ENCODE data around the gene PLK3. TPM values are rescaled to one million over a fixed set of nuclear protein-coding genes. Genes with fewer than 3 reads are reported as not detected.
A peak's percentile ranks its signal among the peaks of the same experiment; 100 is the strongest.

Gene PLK3
- total and polyA plus RNA-seq, 10 of the 15 experiments (the other 5 are each of a cell fraction or from before 2014, with no cell fraction given): 1.5 to 23.2 (median 12.1) TPM

DNA sequence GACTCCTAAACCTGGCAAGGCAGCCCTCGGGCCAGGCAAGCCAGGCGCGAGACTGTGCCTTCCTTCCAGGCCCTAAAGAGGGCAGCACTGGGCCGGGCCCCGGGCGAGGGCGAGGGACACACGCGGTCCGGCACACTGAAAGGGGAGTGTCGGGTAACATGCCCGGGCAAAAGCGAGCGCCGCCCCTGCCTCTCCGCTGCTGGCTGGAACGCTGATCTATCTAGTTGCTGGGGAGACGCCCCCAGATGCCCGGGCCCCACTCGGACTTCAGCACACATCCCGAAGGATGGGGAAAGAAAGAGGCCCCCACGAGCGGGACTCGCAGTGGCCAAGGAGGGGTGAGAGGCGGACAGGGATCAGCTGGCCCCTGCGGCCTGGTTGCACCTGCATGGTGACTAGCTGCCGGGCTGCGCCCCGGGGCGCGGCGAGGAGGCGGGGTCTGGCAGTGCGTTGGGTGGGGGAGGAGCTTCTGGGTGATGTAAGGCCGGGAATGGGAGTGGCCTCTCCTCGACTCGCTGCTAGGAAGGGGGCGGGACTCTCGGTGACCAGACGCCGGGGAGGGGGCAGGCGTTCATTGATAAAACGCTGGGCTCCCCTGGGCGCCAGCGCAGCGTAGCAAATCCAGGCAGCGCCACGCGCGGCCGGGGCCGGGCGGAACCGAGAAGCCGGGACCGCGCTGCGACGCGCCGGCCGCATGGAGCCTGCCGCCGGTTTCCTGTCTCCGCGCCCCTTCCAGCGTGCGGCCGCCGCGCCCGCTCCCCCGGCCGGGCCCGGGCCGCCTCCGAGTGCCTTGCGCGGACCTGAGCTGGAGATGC lies at the start of gene PLK3 (continued):
- TF ChIP-seq, protein P1, sequence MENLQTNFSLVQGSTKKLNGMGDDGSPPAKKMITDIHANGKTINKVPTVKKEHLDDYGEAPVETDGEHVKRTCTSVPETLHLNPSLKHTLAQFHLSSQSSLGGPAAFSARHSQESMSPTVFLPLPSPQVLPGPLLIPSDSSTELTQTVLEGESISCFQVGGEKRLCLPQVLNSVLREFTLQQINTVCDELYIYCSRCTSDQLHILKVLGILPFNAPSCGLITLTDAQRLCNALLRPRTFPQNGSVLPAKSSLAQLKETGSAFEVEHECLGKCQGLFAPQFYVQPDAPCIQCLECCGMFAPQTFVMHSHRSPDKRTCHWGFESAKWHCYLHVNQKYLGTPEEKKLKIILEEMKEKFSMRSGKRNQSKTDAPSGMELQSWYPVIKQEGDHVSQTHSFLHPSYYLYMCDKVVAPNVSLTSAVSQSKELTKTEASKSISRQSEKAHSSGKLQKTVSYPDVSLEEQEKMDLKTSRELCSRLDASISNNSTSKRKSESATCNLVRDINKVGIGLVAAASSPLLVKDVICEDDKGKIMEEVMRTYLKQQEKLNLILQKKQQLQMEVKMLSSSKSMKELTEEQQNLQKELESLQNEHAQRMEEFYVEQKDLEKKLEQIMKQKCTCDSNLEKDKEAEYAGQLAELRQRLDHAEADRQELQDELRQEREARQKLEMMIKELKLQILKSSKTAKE (IDR thresholded peaks at IDR 0.05; ENCODE audit: low read depth, poor library complexity, severe bottlenecking): peak; percentile 98
- TF ChIP-seq SPI1 (IDR thresholded peaks at IDR 0.05; ENCODE audit: borderline replicate concordance, insufficient read depth, low read depth, low read length) (no peak), SP1 (IDR thresholded peaks at IDR 0.05; ENCODE audit: low read depth, low read length) (peak; percentile 42), HDGF (IDR thresholded peaks at IDR 0.05) (peak; percentile 97), PAX8 (IDR thresholded peaks at IDR 0.05) (no peak), ZBED1 (IDR thresholded peaks at IDR 0.05; ENCODE audit: borderline replicate concordance) (no peak), NFYB (IDR thresholded peaks at IDR 0.05; ENCODE audit: insufficient read depth, low read depth, low read length) (no peak), SREBF2 (IDR thresholded peaks at IDR 0.05; ENCODE audit: low read length) (no peak), RELA (IDR thresholded peaks at IDR 0.05; ENCODE audit: borderline replicate concordance, partially characterized antibody) (no peak), RCOR1 (conservative IDR thresholded peaks at IDR 0.05; ENCODE audit: low read depth, low read length) (no peak), POLR2AphosphoS5 (IDR thresholded peaks at IDR 0.05; ENCODE audit: low read length) (peak; percentile 88), MXI1 (IDR thresholded peaks at IDR 0.05; ENCODE audit: low read depth, low read length) (peak; percentile 89), SRF (IDR thresholded peaks at IDR 0.05; ENCODE audit: low read depth in 2 of 2, low read length in 2 of 2) (peak in 1 of 2 experiments; percentile 24; a peak in 1 of 4 replicates), POLR2A (IDR thresholded peaks at IDR 0.05; ENCODE audit: low read depth, low read length) (peak; percentile 90), SUZ12 (IDR thresholded peaks at IDR 0.05; ENCODE audit: unreplicated experiment) (no peak), LARP7 (IDR thresholded peaks at IDR 0.05) (peak; percentile 94; the same call in 1 of the 2 replicates)
- TF ChIP-seq, protein P2, sequence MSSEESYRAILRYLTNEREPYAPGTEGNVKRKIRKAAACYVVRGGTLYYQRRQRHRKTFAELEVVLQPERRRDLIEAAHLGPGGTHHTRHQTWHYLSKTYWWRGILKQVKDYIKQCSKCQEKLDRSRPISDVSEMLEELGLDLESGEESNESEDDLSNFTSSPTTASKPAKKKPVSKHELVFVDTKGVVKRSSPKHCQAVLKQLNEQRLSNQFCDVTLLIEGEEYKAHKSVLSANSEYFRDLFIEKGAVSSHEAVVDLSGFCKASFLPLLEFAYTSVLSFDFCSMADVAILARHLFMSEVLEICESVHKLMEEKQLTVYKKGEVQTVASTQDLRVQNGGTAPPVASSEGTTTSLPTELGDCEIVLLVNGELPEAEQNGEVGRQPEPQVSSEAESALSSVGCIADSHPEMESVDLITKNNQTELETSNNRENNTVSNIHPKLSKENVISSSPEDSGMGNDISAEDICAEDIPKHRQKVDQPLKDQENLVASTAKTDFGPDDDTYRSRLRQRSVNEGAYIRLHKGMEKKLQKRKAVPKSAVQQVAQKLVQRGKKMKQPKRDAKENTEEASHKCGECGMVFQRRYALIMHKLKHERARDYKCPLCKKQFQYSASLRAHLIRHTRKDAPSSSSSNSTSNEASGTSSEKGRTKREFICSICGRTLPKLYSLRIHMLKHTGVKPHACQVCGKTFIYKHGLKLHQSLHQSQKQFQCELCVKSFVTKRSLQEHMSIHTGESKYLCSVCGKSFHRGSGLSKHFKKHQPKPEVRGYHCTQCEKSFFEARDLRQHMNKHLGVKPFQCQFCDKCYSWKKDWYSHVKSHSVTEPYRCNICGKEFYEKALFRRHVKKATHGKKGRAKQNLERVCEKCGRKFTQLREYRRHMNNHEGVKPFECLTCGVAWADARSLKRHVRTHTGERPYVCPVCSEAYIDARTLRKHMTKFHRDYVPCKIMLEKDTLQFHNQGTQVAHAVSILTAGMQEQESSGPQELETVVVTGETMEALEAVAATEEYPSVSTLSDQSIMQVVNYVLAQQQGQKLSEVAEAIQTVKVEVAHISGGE (CRISPR knock-in tag; IDR thresholded peaks at IDR 0.05): peak; percentile 39; the same call in 1 of the 2 replicates
- TF ChIP-seq, protein P3, sequence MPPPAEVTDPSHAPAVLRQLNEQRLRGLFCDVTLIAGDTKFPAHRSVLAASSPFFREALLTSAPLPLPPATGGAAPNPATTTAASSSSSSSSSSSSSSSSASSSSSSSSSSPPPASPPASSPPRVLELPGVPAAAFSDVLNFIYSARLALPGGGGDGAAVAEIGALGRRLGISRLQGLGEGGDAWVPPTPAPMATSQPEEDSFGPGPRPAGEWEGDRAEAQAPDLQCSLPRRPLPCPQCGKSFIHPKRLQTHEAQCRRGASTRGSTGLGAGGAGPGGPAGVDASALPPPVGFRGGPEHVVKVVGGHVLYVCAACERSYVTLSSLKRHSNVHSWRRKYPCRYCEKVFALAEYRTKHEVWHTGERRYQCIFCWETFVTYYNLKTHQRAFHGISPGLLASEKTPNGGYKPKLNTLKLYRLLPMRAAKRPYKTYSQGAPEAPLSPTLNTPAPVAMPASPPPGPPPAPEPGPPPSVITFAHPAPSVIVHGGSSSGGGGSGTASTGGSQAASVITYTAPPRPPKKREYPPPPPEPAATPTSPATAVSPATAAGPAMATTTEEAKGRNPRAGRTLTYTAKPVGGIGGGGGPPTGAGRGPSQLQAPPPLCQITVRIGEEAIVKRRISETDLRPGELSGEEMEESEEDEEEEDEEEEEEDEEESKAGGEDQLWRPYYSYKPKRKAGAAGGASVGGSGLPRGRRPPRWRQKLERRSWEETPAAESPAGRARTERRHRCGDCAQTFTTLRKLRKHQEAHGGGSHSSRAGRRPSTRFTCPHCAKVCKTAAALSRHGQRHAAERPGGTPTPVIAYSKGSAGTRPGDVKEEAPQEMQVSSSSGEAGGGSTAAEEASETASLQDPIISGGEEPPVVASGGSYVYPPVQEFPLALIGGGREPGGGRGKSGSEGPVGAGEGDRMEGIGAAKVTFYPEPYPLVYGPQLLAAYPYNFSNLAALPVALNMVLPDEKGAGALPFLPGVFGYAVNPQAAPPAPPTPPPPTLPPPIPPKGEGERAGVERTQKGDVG (CRISPR knock-in tag; IDR thresholded peaks at IDR 0.05): no peak
- TF ChIP-seq, protein P4, sequence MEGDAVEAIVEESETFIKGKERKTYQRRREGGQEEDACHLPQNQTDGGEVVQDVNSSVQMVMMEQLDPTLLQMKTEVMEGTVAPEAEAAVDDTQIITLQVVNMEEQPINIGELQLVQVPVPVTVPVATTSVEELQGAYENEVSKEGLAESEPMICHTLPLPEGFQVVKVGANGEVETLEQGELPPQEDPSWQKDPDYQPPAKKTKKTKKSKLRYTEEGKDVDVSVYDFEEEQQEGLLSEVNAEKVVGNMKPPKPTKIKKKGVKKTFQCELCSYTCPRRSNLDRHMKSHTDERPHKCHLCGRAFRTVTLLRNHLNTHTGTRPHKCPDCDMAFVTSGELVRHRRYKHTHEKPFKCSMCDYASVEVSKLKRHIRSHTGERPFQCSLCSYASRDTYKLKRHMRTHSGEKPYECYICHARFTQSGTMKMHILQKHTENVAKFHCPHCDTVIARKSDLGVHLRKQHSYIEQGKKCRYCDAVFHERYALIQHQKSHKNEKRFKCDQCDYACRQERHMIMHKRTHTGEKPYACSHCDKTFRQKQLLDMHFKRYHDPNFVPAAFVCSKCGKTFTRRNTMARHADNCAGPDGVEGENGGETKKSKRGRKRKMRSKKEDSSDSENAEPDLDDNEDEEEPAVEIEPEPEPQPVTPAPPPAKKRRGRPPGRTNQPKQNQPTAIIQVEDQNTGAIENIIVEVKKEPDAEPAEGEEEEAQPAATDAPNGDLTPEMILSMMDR (IDR thresholded peaks at IDR 0.05 in 2 of 3, conservative IDR thresholded peaks at IDR 0.05 in 1 of 3; ENCODE audit: control insufficient read depth in 2 of 3, extremely low read depth in 1 of 3, insufficient read depth in 1 of 3, low read depth in 3 of 3, low read length in 3 of 3): peak; percentile 92 to 97 (median 95)

Data from GM12878 (cell line).